Neural progenitor cell (in vitro differentiated cells): ENCODE results near the gene ST3GAL6.

Experiments
- EZH2 ChIP-seq: fragments of 200-600 bp; sonication (generic); IDR thresholded peaks from 2 replicates; pipeline ENCODE4 v1.6.1; 2017; ENCODE audit warnings: antibody characterized with exemption, mild to moderate bottlenecking, moderate library complexity
- EZH2phosphoT487 ChIP-seq: fragments of 200-600 bp; sonication (generic); IDR thresholded peaks from 2 replicates; pipeline ENCODE4 v1.6.1; 2017; ENCODE audit warnings: antibody characterized with exemption
- TF ChIP-seq, protein P1 (sequence below): fragments of 200-600 bp; sonication (generic); IDR thresholded peaks from 2 replicates; pipeline ENCODE4 v1.5.1; 2017; ENCODE audit warnings: antibody characterized with exemption, mild to moderate bottlenecking

DNA sequence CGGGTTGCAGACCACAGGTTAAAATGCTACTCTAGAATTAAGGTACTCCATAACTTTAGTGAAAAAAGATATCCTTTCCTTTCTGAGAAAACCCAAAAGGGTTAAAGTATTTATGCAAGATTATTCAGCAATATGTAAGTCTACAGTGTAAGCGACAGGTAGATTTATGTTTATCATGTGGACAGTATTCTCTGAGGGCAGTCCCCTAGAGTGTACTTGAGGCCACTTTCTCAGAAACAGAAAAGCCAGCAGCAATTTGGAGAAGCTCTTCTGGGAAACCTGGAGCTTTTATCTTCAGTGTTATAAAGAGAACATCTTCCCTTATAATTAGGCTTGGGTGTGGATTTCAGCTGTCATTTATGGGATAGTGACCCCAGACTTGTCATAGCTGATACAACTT is 8.9 kb downstream of the ST3GAL6 start:
- TF ChIP-seq, protein P1, sequence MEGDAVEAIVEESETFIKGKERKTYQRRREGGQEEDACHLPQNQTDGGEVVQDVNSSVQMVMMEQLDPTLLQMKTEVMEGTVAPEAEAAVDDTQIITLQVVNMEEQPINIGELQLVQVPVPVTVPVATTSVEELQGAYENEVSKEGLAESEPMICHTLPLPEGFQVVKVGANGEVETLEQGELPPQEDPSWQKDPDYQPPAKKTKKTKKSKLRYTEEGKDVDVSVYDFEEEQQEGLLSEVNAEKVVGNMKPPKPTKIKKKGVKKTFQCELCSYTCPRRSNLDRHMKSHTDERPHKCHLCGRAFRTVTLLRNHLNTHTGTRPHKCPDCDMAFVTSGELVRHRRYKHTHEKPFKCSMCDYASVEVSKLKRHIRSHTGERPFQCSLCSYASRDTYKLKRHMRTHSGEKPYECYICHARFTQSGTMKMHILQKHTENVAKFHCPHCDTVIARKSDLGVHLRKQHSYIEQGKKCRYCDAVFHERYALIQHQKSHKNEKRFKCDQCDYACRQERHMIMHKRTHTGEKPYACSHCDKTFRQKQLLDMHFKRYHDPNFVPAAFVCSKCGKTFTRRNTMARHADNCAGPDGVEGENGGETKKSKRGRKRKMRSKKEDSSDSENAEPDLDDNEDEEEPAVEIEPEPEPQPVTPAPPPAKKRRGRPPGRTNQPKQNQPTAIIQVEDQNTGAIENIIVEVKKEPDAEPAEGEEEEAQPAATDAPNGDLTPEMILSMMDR, result no peak
- TF ChIP-seq EZH2 (no peak), EZH2phosphoT487 (no peak)
